Measurements from ENCODE around the gene TBX15. TPM values are rescaled to one million over a fixed set of nuclear protein-coding genes. Genes with fewer than 3 reads are reported as not detected.

The TBX15 gene
- total and polyA plus RNA-seq, 9 donors = 0.08 to 0.60 (median 0.20) TPM; not detected in 1

GRCh38 chr1:118987468-118988185, 516 bp downstream of the TBX15 start:
- H3K27me3 ChIP-seq = peaks cover 4% of the 10 kb centered on the region

GRCh38 chr1:118986555-118987467, 1.3 kb downstream of the TBX15 start:
- peaks cover 3% of the 10 kb centered on the region for H3K4me1 ChIP-seq (ENCODE audit: insufficient read depth)
- no peaks in the 10 kb centered on the region for H3K9me3 ChIP-seq
- H3K36me3 ChIP-seq = no peaks in the 10 kb centered on the region
- no peak overlapping the region for H3K27ac ChIP-seq
- no peak for DNase-seq
- H3K27me3 ChIP-seq = peaks cover 8% of the 10 kb centered on the region
- WGBS, 3 donors = 13 to 15% (median 14%) methylated on average over 42 of the region's 42 CpGs
- H3K4me3 ChIP-seq = peak overlapping the region; percentile 18
- intact Hi-C loops (cut with DNase I) = no loop called here
- no peak for TF ChIP-seq CTCF (IDR thresholded peaks at IDR 0.05)
- no peak for TF ChIP-seq POLR2A (IDR thresholded peaks at IDR 0.05)
- no peak for TF ChIP-seq EP300 (IDR thresholded peaks at IDR 0.05)

More at GRCh38 chr1:118987468-118988185, 516 bp downstream of the TBX15 start:
- peaks cover 3% of the 10 kb centered on the region for H3K4me1 ChIP-seq (ENCODE audit: insufficient read depth)
- no peak for TF ChIP-seq POLR2A (IDR thresholded peaks at IDR 0.05)
- TF ChIP-seq EP300 (IDR thresholded peaks at IDR 0.05) = no peak
- TF ChIP-seq CTCF (IDR thresholded peaks at IDR 0.05) = no peak
- intact Hi-C loops (cut with DNase I) = no loop called here
- no peaks in the 10 kb centered on the region for H3K9me3 ChIP-seq
- H3K27ac ChIP-seq = no peak overlapping the region
- DNase-seq = no peak
- peak overlapping the region; percentile 18 for H3K4me3 ChIP-seq
- H3K36me3 ChIP-seq = no peaks in the 10 kb centered on the region
- 1 to 2% (median 2%) methylated on average over 65 of the region's 65 CpGs for WGBS, 3 donors

GRCh38 chr1:118985640-118986554, 2.2 kb downstream of the TBX15 start:
- WGBS, 3 donors = 17 to 18% (median 18%) methylated on average over 34 of the region's 34 CpGs
- Histone ChIP-seq H3K9me3 (no peaks in the 10 kb centered on the region), H3K27ac (no peak overlapping the region), H3K4me1 (ENCODE audit: insufficient read depth) (peaks cover 3% of the 10 kb centered on the region), H3K27me3 (peaks cover 8% of the 10 kb centered on the region), H3K4me3 (no peak overlapping the region), H3K36me3 (no peaks in the 10 kb centered on the region)
- no peak for DNase-seq
- intact Hi-C loops (cut with DNase I) = no loop called here
- TF ChIP-seq POLR2A (IDR thresholded peaks at IDR 0.05) (no peak), EP300 (IDR thresholded peaks at IDR 0.05) (no peak), CTCF (IDR thresholded peaks at IDR 0.05) (no peak)
